ENCODE data around the gene CCL22.

CCL22 gene

GRCh38 chr16:57380671-57381462 lies 22.3 kb downstream of the CCL22 start:
- Histone ChIP-seq H3K4me1 (ENCODE audit: insufficient read depth, low read length, severe bottlenecking) (no peaks in the 10 kb centered on the region), H3K9me3 (ENCODE audit: low read length) (no peaks in the 10 kb centered on the region), H3K4me2 (ENCODE audit: low read length) (no peak overlapping the region), H3K27ac (ENCODE audit: low read depth, low read length, poor library complexity, severe bottlenecking) (no peak overlapping the region), H3K79me2 (ENCODE audit: insufficient read depth, low read length) (no peaks in the 10 kb centered on the region), H3K36me3 (ENCODE audit: insufficient read depth, low read length) (no peaks in the 10 kb centered on the region), H3F3A (ENCODE audit: insufficient read depth, low read length) (no peaks in the 10 kb centered on the region), H3K4me3 (ENCODE audit: low read depth, low read length, poor library complexity, severe bottlenecking) (no peak overlapping the region), H2AFZ (ENCODE audit: low read length) (no peak overlapping the region), H3K27me3 (ENCODE audit: insufficient read depth, low read length) (peaks cover 13% of the 10 kb centered on the region; the same call in 1 of the 2 replicates), H4K20me1 (ENCODE audit: insufficient read depth, low read length) (no peaks in the 10 kb centered on the region), H3K9ac (ENCODE audit: low read length) (no peak overlapping the region), H3K9me2 (ENCODE audit: low read depth, low read length) (no peaks in the 10 kb centered on the region)
- TF ChIP-seq EZH2 (IDR thresholded peaks at IDR 0.05; ENCODE audit: borderline replicate concordance, low read length), result no peak
- no peak for TF ChIP-seq CTCF (IDR thresholded peaks at IDR 0.05; ENCODE audit: low read length)

- Histone ChIP-seq H3K4me1 (ENCODE audit: insufficient read depth, low read length, severe bottlenecking) (no peaks in the 10 kb centered on the region), H3K4me3 (ENCODE audit: low read depth, low read length, poor library complexity, severe bottlenecking) (no peak overlapping the region), H3K4me2 (ENCODE audit: low read length) (no peak overlapping the region), H3F3A (ENCODE audit: insufficient read depth, low read length) (no peaks in the 10 kb centered on the region), H4K20me1 (ENCODE audit: insufficient read depth, low read length) (no peaks in the 10 kb centered on the region), H3K36me3 (ENCODE audit: insufficient read depth, low read length) (no peaks in the 10 kb centered on the region), H2AFZ (ENCODE audit: low read length) (no peak overlapping the region), H3K9me3 (ENCODE audit: low read length) (no peaks in the 10 kb centered on the region), H3K9me2 (ENCODE audit: low read depth, low read length) (no peaks in the 10 kb centered on the region), H3K27me3 (ENCODE audit: insufficient read depth, low read length) (peaks cover 13% of the 10 kb centered on the region; the same call in 1 of the 2 replicates), H3K27ac (ENCODE audit: low read depth, low read length, poor library complexity, severe bottlenecking) (no peak overlapping the region), H3K79me2 (ENCODE audit: insufficient read depth, low read length) (no peaks in the 10 kb centered on the region), H3K9ac (ENCODE audit: low read length) (no peak overlapping the region)
- no peak for TF ChIP-seq EZH2 (IDR thresholded peaks at IDR 0.05; ENCODE audit: borderline replicate concordance, low read length)
- TF ChIP-seq CTCF (IDR thresholded peaks at IDR 0.05; ENCODE audit: low read length), result no peak
These were observed 23.4 kb downstream of the CCL22 start for GRCh38 chr16:57381791-57382534.

GRCh38 chr16:57382535-57383275 lies 24.1 kb downstream of the CCL22 start:
- TF ChIP-seq EZH2 (IDR thresholded peaks at IDR 0.05; ENCODE audit: borderline replicate concordance, low read length) (no peak), CTCF (IDR thresholded peaks at IDR 0.05; ENCODE audit: low read length) (no peak)
- Histone ChIP-seq H3K4me1 (ENCODE audit: insufficient read depth, low read length, severe bottlenecking) (no peaks in the 10 kb centered on the region), H3K79me2 (ENCODE audit: insufficient read depth, low read length) (no peaks in the 10 kb centered on the region), H3K27me3 (ENCODE audit: insufficient read depth, low read length) (peaks cover 13% of the 10 kb centered on the region; the same call in 1 of the 2 replicates), H3K4me2 (ENCODE audit: low read length) (no peak overlapping the region), H4K20me1 (ENCODE audit: insufficient read depth, low read length) (no peaks in the 10 kb centered on the region), H3F3A (ENCODE audit: insufficient read depth, low read length) (no peaks in the 10 kb centered on the region), H3K4me3 (ENCODE audit: low read depth, low read length, poor library complexity, severe bottlenecking) (no peak overlapping the region), H3K27ac (ENCODE audit: low read depth, low read length, poor library complexity, severe bottlenecking) (no peak overlapping the region), H3K9me3 (ENCODE audit: low read length) (no peaks in the 10 kb centered on the region), H3K36me3 (ENCODE audit: insufficient read depth, low read length) (no peaks in the 10 kb centered on the region), H3K9ac (ENCODE audit: low read length) (no peak overlapping the region), H2AFZ (ENCODE audit: low read length) (no peak overlapping the region), H3K9me2 (ENCODE audit: low read depth, low read length) (no peaks in the 10 kb centered on the region)

Data from OCI-LY1 (cell line).